HG02973 (cell line): ENCODE results near the gene AHNAK.

Experiments
- ATAC-seq: cut with Tn5 transposase; IDR thresholded peaks from one replicate; pipeline ENCODE4 v1.9.1; 2021; ENCODE audit warnings: moderate library complexity; ENCODE audit not compliant: unreplicated experiment

AHNAK gene

DNA sequence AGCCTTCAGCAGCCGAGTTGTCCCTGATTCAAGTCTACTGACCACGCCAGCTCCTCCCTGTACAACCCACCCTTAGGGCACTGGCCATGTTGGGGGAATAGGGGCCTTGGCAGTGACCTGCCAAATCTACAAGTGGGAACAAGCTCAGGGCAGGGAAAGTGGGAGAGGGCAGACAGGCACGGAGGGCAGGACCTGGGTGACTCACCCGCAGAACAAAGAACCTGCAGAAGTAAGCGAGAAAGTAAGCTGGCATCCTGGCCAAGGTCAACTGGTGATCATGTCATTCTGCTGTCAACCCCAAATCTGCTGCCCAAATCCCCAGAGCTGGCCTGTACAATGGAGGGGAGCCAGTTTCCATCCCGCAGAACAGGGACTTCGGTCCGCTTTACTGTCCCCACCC, 135.6 kb downstream of the AHNAK start:
- no peak for ATAC-seq

DNA sequence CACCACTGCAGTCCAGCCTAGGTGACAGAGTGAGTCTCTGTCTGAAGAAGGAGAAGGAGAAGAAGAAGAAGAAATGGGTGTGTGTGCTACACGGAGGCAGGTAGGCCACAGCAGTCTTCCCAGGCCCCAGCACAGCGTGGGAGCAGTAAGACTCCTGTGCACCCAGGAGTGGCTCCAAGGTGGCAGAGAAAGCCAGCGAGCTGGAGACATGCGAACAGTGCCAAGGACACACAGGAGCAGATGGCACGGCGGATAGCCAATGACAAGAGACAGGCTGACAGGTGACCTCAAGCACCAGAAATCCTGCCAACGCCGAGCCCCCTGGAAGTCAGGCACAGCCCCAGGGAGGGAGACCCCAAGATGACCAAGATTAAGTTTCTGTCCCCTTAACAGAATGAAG, 136.8 kb downstream of the AHNAK start:
- ATAC-seq: no peak

DNA sequence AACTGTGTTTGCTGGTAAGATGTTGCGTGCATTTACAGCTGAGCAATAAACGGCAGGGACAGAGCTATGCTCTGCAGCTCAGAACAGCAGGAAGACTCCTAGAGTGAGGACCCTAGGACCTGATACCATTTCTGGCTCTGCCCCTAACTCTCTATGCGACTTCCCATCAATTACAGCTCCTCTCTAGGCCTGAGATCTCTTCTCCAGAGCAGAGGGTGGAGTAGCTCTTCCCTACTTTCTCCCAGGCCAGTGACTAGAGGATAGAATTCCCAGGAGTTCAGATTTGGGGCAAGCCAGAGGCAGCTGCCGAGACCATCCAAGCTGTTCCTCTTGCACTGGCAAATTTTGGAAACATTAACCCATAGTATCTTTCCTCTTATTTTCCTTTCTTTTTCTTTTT, 140.6 kb downstream of the AHNAK start:
- no peak for ATAC-seq

DNA sequence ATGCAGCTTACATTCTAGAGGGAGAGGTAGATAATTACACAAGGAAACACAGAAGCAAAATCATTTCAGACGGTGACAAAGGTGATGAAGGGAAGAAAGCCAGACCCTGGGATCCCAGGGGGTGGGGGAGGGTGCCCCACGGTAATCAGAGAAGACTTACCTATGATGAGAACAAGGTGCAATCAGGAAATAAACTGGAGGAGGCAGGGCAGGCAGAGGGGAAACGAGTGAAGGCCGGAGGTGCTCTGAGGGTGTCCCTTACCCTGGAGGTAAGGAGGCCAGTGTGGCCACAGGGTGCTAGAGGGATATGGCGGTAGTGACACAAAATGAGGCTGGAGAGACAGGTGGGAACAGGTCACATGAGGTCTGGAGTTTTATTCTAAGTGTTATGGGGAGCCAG, 141.7 kb downstream of the AHNAK start:
- ATAC-seq: no peak

DNA sequence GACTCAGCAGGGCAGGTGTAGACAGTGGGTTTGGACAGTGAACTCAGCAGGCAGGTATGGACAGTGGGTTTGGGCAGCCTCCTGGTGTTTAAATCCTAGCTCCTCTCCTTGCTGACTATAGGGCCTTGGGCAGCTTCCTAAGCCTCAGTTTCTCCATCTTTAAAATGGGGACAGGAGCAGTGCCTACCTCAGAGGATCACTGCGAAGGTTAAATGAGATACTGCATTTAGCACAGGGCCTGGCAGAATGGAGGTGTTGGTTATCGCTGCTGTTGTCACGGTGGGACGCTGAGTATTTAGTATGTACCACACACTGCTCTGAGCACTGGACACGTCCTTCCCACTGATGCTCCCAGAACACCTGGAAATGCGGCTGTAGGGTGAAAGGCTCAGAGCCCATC, 142.2 kb downstream of the AHNAK start:
- ATAC-seq: no peak

DNA sequence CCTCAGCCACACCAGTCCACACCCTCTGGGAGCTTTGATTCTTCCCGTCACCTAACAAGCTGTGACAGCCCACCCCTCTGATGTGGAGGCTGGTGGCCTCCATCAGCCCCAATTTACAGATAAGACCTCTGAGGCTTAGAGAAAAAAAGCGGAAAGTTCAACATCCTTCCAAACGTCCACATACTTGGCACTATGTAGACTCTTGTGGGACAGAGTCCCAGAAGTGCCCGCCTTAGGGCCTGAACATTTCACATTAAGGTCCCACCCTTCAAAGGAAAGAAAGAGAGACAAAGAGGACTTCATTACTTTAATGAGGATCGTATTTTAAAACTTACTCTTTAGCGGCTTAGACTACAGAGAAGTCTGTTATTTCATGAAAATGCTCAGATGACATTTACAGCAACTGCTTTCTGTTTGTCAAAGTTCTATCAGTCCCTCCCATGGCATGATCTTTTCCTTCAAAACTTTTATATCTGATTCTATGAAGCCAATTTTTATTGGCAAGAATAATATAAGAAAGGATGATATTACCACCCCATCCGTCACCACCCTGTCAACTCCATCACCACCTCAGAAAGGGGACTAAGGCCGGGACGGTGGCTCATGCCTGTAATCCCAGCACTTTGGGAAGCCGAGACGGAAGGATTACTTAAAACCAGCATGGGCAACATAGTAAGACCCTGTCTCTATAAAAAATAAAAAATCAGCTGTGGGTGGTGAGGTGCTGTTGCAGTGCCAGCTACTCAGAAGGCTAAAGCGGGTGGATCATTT, 143.5 kb downstream of the AHNAK start:
- no peak for ATAC-seq

DNA sequence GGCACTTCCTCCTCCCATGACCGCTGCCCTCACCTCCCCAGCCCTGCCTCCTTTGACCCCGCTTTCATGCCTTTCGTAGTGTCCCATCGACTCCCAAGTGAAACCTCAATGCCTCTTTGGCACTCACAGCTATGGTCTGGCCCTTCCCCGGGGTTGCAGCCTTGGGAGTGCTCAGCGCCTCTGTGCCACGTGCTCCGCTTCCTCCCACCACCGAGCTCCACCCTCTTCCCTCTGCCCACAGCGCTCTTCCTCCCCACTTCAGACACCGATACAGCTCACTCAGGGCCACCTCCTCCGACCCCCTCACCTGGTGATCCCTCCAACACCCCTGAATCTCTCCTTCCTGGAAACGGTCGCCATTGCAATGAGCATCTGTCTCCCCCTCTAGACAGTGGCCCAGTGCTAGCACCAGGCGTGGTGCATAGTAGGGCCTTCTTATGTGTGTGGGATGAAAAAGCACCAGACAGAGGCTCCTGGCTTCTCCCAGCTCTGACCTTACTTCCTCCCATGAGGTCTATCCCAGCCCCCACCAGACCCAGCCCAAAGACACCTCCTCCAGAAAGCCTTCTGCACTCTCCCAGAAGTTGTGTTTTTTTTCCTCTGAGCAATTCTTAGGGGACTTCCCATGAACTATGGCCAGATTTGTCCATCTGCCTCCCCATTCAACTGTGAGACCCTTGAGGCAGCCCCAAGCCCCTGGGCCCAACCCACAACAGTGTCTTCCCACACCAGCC, 144.2 kb downstream of the AHNAK start:
- no peak for ATAC-seq

DNA sequence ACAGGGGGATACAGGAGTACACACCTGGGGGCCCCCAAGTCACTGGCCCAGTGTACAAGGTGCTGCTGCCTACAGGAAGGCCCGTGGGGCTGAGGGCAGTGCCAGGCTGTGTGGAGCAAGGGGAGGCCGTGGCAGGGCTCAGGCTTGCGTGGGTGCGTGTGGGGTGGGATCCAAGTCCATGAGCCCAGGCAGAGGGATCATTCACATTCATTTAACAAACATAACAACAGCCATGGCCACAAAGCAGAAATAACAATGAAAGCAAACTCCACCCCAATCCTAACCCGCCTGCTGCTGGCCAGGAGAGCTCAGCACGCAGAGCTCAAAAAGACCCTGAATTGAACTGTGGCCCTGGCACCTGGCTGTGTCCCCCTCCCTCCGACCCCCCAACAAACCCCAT, 144.8 kb downstream of the AHNAK start:
- no peak for ATAC-seq

DNA sequence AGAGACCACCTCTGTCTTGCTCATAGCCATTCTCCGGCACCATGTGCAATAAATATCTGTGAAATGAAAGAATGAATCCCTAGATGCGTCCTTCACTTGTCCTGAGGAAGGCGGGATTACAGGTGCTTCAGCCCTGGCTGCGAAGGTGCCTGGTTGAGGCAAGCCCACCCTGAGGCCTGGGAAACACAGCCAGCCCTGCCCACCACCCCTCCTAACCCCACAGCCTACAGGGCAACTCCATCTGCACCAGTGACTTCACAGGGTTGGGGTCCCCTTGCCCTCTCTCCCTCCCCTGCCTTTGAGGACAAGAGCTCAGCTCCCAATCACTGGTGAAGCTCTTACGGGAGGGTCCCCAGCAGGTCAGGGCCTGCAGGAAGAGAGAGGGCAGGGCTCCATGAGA, 145.2 kb downstream of the AHNAK start:
- no peak for ATAC-seq

DNA sequence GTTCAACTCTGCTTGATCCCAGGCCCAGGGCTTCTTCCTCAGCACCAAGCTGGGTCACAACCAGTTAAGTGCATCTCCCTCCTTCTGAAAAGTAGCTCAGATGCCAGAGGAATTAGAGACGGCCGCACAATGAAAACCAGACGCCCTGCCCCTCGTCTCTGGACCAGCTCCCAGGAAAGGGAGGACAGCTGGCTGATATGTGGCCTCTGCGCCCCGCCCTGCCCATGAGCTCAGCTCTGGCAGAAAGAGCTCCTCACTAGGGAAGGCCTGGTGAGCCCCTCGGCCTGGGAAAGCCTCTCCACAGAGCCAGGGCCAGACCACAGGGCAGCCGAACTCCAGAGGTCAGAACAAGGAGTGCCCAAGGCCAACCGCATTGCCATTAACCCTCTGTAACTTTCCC, 145.8 kb downstream of the AHNAK start:
- ATAC-seq: no peak

DNA sequence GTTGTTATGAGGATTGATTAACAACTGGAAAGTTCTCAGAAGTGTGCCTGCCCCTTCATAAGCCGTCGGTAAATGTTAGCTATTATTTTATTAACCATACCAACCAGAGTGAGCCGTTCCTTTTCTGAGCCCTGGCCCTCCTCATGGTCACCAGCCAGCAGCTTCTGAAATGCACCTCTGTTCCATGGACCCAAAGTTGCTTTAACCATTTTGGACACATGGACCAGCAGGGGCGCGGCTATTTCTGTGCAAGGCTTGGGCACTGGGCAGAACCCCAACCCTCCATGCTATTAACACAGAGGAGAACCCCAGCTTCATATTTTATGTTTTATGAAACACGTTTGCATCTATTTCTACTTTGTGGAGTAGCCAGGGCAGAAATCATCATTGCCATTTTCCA, 146.3 kb downstream of the AHNAK start:
- no peak for ATAC-seq

DNA sequence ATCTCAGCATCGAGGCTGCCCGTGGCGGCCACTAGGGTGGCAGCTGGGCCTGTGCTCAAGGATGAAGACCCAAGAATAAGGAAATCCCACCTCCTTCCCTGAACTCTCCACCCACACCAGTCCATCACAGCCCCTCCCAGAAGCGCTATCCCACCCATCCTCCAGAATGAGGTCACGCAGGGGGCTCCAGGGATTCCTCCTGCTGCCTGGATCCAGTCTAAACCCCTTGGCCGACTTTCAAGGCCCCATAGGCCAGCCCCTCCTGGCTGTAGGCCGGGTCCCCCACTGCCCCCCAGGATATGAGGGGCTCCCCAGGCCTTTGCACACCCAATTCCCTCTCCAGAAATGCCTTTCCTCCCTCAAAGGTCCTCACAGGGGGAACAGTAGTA, 146.7 kb downstream of the AHNAK start:
- ATAC-seq: no peak

DNA sequence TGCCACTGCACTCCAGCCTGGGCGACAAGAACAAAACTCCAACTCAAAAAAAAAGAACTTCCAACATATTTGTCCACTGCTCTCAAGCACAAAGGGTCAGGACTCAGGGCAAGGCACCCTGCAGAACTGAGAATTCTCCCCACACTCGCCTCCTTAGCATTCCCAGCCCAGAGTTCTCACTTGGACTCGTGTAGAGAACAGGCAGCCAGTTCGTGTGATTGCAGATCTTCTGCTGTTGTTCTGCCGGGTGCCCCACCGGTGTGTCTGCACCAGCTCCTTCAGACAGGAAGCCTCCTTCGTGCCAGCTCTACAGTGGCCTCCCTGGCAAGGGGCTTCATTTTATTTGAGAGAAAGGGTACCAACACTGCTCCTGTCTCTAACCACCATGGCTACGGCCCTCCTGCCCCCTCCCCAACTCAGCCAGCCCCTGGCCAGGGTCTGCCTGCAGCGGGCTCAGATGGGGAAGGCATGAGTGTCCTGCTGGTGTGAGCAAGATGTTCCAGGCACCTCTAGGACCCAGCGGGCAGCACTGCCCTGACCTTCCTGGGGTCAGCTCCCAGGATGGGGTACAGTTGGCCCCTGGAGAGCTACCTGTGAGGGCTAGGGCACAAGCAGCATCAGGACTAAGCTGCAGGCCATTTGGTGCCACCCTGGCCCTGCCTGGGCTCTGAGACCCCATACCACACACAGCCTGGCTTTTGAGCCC, 147.3 kb downstream of the AHNAK start:
- no peak for ATAC-seq

DNA sequence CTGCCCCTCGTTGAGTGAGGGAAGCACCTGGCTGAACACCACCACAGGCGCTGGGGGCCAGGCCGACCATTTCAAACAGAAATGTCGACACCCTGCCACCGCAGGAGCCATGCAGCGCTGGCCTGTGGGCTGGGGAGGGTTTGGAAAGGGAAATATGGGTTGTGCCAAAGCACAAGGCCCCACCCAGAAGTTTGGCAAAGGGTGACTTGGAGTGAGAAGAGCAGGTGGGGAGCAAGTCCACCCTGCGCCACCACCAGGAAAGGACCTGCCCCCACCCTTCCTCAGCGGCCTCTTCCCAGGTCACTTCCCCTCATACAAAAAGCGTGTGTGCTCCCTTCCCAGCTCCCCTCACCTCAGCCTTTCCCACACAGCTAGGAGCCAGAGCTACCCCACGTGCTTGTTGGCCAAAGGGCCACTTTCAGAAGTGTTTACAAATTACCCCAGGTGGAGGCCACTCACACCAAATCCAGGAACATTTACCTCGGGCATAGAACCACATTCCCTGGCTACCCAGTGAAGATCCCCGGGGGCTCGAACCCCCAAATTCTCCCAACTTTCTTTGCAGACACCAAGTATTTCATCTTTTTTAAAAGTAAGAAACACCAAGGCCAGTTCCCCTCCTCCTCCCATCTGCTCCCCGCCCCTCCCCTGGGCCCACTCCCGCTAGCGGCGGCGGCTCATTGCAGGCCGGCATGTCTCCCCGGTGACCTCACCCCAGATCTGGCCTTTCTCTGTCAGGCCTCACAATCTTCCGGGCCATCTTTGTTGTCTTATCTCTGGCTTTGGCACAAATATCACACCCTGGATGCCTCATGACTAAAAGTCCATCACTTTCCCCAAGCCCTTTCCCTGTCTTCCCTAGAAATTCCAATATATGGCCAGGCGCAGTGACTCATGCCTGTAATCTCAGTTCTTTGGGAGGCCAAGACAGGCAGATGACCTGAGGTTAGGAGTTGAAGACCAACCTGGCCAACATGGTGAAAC, 148.3 kb downstream of the AHNAK start:
- ATAC-seq: no peak

DNA sequence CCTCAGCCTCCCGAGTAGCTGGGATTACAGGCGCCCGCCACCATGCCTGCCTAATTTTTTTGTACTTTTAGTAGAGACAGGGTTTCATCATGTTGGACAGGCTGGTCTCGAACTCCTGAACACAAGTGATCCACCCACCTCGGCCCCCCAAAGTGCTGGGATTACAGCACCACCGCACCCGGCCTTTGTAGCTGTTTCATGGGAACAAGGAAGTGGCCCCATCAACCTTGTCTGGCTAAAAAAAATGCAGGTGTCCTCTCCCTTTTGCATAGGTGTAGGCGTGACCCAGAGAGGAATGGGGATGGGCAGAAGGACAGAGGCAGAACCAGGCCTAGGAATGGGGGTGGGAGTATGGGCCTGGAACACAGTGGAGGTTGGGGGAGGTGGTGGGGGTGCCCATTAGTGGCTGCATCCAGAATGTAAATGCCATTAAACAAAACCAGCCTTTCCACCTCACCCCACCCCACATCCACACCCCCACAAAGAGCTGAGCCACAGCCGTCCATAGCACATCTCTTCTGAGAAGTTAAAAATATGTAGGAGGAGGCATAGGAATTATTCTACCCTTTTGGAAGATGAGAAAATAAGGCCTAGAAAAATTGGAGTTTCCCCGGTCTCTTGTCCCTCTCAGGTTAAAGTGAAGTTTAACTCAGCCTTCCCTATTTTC, 150.6 kb downstream of the AHNAK start:
- ATAC-seq: no peak

DNA sequence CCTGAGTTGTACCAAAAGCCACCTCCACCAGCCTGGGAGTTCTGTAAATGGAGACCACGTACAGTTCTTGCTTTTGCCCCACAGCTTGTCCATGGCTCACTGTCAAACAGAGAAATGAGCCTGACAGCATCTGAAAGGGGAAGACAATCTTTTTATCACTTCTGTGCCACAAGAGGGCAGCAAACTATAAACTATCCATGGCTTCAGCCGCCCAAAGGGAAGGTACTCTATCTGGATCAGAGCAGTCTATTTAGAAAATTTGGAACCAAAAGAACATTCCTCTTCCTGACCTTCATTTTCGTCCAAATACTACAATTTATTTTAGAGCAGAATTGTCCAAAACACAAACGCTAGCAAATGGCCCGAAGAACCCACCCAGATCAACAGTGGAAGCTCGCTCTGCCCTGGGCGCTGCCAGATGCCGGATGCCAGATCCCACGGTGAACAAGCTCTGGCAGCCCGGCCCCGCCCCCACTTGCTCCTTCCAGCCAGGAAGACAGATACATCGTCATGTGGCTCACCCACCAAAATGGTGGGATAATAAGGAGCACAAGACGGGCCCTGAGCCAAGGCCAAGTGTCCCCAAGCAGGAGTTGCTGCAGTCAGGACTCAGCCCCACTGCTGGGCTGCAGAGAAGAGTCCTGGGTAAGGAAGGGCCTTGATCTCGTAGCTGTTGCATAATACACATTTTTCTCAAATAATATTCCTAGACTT, 151.6 kb downstream of the AHNAK start:
- ATAC-seq: no peak

DNA sequence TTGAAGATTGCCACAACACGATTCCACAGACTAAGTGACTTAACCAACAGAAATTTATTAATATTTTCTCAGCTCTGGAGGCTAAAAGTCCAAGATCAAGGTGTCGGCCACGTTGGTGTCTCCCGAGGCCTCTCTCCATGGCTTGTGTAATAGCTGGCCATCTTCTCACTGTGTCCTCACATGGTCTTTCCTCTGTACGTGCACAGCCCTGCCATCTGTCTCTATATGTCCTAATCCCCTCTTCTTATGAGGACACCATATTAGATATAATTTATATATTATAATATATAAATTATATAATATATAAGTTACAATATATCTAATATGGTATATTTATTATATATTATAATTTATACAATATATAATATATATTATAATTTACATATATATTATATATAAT, 152.9 kb downstream of the AHNAK start:
- ATAC-seq: no peak

DNA sequence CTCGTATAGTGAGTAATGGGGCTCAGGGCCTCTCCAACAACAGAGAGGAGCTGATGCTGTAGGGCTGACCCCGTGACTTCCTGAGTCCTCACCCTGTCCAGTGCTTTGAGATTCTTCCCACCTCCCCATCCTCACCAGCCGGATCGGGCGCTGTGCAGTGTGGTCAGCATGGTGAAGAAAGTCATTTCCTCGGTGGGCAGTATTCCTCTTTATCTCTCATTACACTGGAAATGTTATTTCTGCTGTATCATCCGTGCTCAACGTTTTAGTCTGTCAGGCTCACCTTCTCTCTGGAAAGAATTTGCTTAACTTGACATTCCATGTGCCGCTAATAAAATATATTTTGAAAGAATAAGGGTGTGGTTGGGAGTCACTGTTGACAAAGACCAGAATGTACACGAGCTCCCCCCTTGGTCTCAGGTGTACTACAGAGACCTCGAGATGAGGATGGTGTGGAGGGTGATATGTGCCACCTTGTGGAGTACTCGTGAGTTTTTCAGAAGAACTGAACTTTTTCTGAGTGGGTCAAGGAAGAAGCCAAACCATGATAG, 153.5 kb downstream of the AHNAK start:
- no peak for ATAC-seq

DNA sequence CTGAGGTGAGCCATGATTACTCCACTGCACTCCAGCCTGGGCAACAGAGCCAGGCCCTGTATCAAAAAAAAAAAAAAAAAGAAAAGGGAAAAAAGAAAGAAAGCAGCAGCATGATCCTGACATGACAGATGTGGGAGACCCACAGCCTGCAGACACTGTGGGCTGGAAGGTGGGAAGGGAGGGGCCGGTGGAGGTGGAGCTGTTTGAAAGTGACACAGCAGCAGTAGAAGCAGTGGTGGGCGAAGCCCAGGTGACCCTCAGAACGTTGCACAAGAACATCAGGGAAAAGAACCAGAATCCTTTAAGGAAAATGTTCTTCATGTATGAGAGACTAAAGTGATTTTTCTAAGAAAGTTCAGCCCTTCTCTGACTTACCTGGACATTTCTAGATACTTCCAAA, 154.1 kb downstream of the AHNAK start:
- ATAC-seq: no peak
